HepG2 (cell line): Measurements from ENCODE around the gene BMERB1. TPM values are rescaled to one million over a fixed set of nuclear protein-coding genes. Genes with fewer than 3 reads are reported as not detected.

Experiments used
- AHR ChIP-seq: IDR thresholded peaks from 2 replicates; pipeline ENCODE4 v1.6.1; 2018; ENCODE audit warnings: missing genetic modification reagents, missing compliant biosample characterization
- ELF3 ChIP-seq: IDR thresholded peaks from 2 replicates; pipeline ENCODE4 v1.6.1; 2016; ENCODE audit warnings: missing genetic modification reagents, missing compliant biosample characterization
- FOXA1 ChIP-seq, 2 experiments: fragments of 450-650 bp in 1 of 2; sonication (generic) in 1 of 2; formaldehyde crosslinking in 1 of 2; IDR thresholded peaks; 2 replicates each; pipeline versions ENCODE4 v1.4.0 to v1.6.1; 2016 to 2020; ENCODE audit warnings: missing genetic modification reagents in 1 of 2
- LCORL ChIP-seq, 2 experiments: fragments of 450-650 bp in 1 of 2; sonication (generic) in 1 of 2; formaldehyde crosslinking in 1 of 2; IDR thresholded peaks; 2 replicates each; pipeline versions ENCODE4 v1.5.0 to v1.6.1; 2017 to 2020; ENCODE audit warnings: antibody characterized with exemption in 1 of 2, missing genetic modification reagents in 1 of 2
- MAFG ChIP-seq: sonication (generic); formaldehyde crosslinking; IDR thresholded peaks from 2 replicates; pipeline ENCODE4 v1.5.1; 2020; ENCODE audit warnings: mild to moderate bottlenecking, missing genetic modification reagents
- MBD4 ChIP-seq: IDR thresholded peaks from 2 replicates; pipeline ENCODE4 v1.6.1; 2012; ENCODE audit warnings: low read length, inconsistent platforms, borderline replicate concordance
- MTA3 ChIP-seq: sonication (generic); formaldehyde crosslinking; IDR thresholded peaks from 2 replicates; pipeline ENCODE4 v1.4.0; 2020; ENCODE audit warnings: missing genetic modification reagents
- STAG1 ChIP-seq: sonication (generic); formaldehyde crosslinking; IDR thresholded peaks from 2 replicates; pipeline ENCODE4 v1.4.0; 2020; ENCODE audit warnings: missing genetic modification reagents
- TEAD3 ChIP-seq: optimal IDR thresholded peaks from 2 replicates; pipeline ENCODE3; 2016; ENCODE audit warnings: borderline replicate concordance
- ZMYM2 ChIP-seq: sonication (generic); formaldehyde crosslinking; IDR thresholded peaks from 2 replicates; pipeline ENCODE4 v1.8.0; 2022; ENCODE audit warnings: mild to moderate bottlenecking, missing genetic modification reagents
- ZMYM4 ChIP-seq: sonication (generic); formaldehyde crosslinking; IDR thresholded peaks from 2 replicates; pipeline ENCODE4 v1.8.1; 2023; ENCODE audit warnings: mild to moderate bottlenecking, missing genetic modification reagents
- ZSCAN12 ChIP-seq: sonication (generic); formaldehyde crosslinking; IDR thresholded peaks from 2 replicates; pipeline ENCODE4 v1.9.0; 2021; ENCODE audit warnings: mild to moderate bottlenecking, missing genetic modification reagents
- polyA plus RNA-seq, 8 experiments: library from polyadenylated mRNA; depleted of rRNA in 3 of 8; stranded (reverse) in 7 of 8; unstranded in 1 of 8; fragments of >200 nt; fragmentation: Illumina TruSeq in 4 of 8; extraction: Trizol in 4 of 8; gene quantifications; 2 replicates each; pipeline versions ENCODE4 v1.2.1 to v1.2.3, GENCODE V29; 2011 to 2016; ENCODE audit warnings: low read depth in 4 of 8, missing spikeins in 1 of 8, mixed read lengths in 1 of 8; ENCODE audit not compliant: insufficient read depth in 1 of 8
- total RNA-seq, 5 experiments: library from RNA; depleted of rRNA; stranded (reverse); fragments of >200 nt; fragmentation: Illumina TruSeq; extraction: Trizol; gene quantifications; 2 replicates each; pipeline ENCODE4 v1.2.3, GENCODE V29; 2016; ENCODE audit warnings: low read depth in 1 of 5
- TF ChIP-seq, protein P1 (sequence below): sonication (generic); formaldehyde crosslinking; IDR thresholded peaks from 2 replicates; pipeline ENCODE4 v1.5.0; 2020; ENCODE audit warnings: mild to moderate bottlenecking, missing genetic modification reagents
- TF ChIP-seq, protein P2 (sequence below): sonication (generic); formaldehyde crosslinking; IDR thresholded peaks from 2 replicates; pipeline ENCODE4 v1.5.1; 2020; ENCODE audit warnings: mild to moderate bottlenecking, missing genetic modification reagents
- TF ChIP-seq, protein P3 (sequence below): sonication (generic); formaldehyde crosslinking; IDR thresholded peaks from 2 replicates; pipeline ENCODE4 v1.4.0; 2020; ENCODE audit warnings: missing genetic modification reagents, borderline replicate concordance
- TF ChIP-seq, protein P4 (sequence below): sonication (generic); formaldehyde crosslinking; IDR thresholded peaks from 2 replicates; pipeline ENCODE4 v1.4.0; 2020; ENCODE audit warnings: missing genetic modification reagents
- TF ChIP-seq, protein P5 (sequence below): sonication (generic); formaldehyde crosslinking; IDR thresholded peaks from 2 replicates; pipeline ENCODE4 v1.5.0; 2020; ENCODE audit warnings: mild to moderate bottlenecking, missing genetic modification reagents, moderate library complexity

The BMERB1 gene
- total and polyA plus RNA-seq, 2 of the 13 experiments (the other 11 are each of a cell fraction or from before 2014, with no cell fraction given), result 1.4 TPM

DNA sequence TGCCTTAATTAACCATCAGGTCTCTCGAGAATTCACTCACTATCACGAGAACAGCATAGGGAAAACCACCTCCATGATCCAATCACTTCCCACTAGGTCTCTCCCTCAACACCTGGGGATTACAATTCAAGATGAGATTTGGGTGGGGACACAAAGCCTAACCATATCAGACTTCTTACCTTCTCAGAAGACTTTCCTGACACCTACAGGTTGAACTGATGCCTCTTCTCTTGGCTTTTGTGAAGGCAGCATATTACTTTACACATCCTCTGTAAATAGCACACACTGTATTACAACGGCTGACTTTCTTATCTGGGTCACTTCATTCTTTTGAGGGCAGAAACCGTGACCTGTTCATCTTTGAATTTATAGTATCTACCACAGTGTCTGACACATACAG is 23.6 kb downstream of the BMERB1 start (continued):
- TF ChIP-seq, protein P1, sequence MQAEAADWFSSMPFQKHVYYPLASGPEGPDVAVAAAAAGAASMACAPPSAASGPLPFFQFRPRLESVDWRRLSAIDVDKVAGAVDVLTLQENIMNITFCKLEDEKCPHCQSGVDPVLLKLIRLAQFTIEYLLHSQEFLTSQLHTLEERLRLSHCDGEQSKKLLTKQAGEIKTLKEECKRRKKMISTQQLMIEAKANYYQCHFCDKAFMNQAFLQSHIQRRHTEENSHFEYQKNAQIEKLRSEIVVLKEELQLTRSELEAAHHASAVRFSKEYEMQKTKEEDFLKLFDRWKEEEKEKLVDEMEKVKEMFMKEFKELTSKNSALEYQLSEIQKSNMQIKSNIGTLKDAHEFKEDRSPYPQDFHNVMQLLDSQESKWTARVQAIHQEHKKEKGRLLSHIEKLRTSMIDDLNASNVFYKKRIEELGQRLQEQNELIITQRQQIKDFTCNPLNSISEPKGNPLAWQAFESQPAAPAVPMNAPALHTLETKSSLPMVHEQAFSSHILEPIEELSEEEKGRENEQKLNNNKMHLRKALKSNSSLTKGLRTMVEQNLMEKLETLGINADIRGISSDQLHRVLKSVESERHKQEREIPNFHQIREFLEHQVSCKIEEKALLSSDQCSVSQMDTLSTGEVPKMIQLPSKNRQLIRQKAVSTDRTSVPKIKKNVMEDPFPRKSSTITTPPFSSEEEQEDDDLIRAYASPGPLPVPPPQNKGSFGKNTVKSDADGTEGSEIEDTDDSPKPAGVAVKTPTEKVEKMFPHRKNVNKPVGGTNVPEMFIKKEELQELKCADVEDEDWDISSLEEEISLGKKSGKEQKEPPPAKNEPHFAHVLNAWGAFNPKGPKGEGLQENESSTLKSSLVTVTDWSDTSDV, result no peak
- TF ChIP-seq FOXA1 (IDR thresholded peaks at IDR 0.05) (no peak), FOXA1 (CRISPR knock-in tag; IDR thresholded peaks at IDR 0.05) (0 out of 2 replicates have a peak, but pooled peaks have one; percentile 11), ZMYM4 (CRISPR knock-in tag) (peak; percentile 95), TEAD3 (peak; percentile 26), ZSCAN12 (CRISPR knock-in tag) (no peak), LCORL (IDR thresholded peaks at IDR 0.05) (no peak), LCORL (CRISPR knock-in tag; IDR thresholded peaks at IDR 0.05) (0 out of 2 replicates have a peak, but pooled peaks have one; percentile 22), ZMYM2 (CRISPR knock-in tag) (peak; percentile 72), STAG1 (CRISPR knock-in tag) (peak; percentile 72), MTA3 (no peak), MAFG (CRISPR knock-in tag) (no peak; the same call in 1 of the 2 replicates), ELF3 (CRISPR knock-in tag) (0 out of 2 replicates have a peak, but pooled peaks have one; percentile 18), AHR (CRISPR knock-in tag) (no peak), MBD4 (no peak)
- TF ChIP-seq, protein P2, sequence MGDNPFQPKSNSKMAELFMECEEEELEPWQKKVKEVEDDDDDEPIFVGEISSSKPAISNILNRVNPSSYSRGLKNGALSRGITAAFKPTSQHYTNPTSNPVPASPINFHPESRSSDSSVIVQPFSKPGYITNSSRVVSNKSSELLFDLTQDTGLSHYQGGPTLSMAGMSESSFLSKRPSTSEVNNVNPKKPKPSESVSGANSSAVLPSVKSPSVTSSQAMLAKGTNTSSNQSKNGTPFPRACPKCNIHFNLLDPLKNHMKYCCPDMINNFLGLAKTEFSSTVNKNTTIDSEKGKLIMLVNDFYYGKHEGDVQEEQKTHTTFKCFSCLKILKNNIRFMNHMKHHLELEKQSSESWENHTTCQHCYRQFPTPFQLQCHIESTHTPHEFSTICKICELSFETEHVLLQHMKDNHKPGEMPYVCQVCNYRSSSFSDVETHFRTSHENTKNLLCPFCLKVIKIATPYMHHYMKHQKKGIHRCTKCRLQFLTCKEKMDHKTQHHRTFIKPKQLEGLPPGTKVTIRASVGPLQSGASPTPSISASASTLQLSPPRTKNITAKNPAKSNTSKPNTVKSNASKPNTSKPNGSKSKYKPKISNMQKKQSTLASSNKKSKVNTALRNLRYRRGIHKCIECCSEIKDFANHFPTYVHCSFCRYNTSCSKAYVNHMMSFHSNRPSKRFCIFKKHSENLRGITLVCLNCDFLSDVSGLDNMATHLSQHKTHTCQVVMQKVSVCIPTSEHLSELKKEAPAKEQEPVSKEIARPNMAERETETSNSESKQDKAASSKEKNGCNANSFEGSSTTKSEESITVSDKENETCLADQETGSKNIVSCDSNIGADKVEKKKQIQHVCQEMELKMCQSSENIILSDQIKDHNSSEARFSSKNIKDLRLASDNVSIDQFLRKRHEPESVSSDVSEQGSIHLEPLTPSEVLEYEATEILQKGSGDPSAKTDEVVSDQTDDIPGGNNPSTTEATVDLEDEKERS (CRISPR knock-in tag), result 0 out of 2 replicates have a peak, but pooled peaks have one; percentile 30
- TF ChIP-seq, protein P3, sequence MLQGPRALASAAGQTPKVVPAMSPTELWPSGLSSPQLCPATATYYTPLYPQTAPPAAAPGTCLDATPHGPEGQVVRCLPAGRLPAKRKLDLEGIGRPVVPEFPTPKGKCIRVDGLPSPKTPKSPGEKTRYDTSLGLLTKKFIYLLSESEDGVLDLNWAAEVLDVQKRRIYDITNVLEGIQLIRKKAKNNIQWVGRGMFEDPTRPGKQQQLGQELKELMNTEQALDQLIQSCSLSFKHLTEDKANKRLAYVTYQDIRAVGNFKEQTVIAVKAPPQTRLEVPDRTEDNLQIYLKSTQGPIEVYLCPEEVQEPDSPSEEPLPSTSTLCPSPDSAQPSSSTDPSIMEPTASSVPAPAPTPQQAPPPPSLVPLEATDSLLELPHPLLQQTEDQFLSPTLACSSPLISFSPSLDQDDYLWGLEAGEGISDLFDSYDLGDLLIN (CRISPR knock-in tag), result no peak
- TF ChIP-seq, protein P4, sequence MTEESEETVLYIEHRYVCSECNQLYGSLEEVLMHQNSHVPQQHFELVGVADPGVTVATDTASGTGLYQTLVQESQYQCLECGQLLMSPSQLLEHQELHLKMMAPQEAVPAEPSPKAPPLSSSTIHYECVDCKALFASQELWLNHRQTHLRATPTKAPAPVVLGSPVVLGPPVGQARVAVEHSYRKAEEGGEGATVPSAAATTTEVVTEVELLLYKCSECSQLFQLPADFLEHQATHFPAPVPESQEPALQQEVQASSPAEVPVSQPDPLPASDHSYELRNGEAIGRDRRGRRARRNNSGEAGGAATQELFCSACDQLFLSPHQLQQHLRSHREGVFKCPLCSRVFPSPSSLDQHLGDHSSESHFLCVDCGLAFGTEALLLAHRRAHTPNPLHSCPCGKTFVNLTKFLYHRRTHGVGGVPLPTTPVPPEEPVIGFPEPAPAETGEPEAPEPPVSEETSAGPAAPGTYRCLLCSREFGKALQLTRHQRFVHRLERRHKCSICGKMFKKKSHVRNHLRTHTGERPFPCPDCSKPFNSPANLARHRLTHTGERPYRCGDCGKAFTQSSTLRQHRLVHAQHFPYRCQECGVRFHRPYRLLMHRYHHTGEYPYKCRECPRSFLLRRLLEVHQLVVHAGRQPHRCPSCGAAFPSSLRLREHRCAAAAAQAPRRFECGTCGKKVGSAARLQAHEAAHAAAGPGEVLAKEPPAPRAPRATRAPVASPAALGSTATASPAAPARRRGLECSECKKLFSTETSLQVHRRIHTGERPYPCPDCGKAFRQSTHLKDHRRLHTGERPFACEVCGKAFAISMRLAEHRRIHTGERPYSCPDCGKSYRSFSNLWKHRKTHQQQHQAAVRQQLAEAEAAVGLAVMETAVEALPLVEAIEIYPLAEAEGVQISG (CRISPR knock-in tag), result no peak
- TF ChIP-seq, protein P5, sequence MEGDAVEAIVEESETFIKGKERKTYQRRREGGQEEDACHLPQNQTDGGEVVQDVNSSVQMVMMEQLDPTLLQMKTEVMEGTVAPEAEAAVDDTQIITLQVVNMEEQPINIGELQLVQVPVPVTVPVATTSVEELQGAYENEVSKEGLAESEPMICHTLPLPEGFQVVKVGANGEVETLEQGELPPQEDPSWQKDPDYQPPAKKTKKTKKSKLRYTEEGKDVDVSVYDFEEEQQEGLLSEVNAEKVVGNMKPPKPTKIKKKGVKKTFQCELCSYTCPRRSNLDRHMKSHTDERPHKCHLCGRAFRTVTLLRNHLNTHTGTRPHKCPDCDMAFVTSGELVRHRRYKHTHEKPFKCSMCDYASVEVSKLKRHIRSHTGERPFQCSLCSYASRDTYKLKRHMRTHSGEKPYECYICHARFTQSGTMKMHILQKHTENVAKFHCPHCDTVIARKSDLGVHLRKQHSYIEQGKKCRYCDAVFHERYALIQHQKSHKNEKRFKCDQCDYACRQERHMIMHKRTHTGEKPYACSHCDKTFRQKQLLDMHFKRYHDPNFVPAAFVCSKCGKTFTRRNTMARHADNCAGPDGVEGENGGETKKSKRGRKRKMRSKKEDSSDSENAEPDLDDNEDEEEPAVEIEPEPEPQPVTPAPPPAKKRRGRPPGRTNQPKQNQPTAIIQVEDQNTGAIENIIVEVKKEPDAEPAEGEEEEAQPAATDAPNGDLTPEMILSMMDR (CRISPR knock-in tag), result peak; percentile 74
